Inferior parietal cortex (tissue), 1 donor: Measurements from ENCODE around the gene GP1BB.
"Not testable (repeated sequence)": the region's sequence is repeated elsewhere in the genome, so short reads cannot be mapped to it uniquely, and the experiment has no call there.

ENCODE experiments used
- DNase-seq: peaks from one replicate; pipeline ENCODE4 v3.0.0-alpha.2; 2016; ENCODE audit errors: extremely low spot score

The GP1BB gene

DNA sequence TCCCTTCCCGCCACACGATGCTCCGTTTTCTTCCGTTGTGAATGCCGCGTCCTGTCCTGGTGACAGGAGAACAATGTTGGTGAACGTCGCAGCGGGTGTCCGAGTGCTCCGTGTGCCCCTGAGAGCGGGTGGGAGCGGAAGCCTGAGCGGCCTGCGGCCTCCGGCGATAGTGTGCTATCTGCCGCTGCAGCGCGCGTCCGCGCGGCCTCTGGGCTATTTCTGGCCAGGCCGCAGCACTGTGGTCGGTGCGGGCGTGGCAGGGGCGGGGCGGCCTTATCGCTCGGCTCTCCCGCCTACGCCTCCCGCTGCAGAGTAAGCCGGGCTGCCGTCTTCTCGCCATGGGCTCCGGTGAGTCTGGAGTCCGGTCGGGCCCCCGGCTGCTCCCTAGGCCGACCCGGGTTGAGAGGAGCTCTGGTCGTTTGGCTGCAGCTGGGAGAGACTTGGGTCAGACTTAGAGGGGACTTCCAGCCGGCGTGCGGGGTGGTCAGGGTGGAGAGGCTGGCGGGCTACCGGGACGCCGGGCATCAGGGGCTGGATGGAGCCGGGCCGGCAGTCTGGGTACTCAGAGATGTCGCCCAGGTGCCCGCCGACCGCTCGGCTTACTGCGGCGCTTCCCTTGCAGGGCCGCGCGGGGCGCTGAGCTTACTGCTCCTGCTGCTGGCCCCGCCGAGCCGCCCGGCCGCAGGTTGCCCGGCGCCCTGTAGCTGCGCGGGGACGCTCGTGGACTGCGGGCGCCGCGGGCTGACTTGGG lies at the start of gene GP1BB:
Gene GP1BB, plus strand, starts transcription at position 308 of the 751 bp plus-strand sequence. Its CDS starts 31 bp downstream, at position 339.
- DNase-seq: peak; percentile 74

DNA sequence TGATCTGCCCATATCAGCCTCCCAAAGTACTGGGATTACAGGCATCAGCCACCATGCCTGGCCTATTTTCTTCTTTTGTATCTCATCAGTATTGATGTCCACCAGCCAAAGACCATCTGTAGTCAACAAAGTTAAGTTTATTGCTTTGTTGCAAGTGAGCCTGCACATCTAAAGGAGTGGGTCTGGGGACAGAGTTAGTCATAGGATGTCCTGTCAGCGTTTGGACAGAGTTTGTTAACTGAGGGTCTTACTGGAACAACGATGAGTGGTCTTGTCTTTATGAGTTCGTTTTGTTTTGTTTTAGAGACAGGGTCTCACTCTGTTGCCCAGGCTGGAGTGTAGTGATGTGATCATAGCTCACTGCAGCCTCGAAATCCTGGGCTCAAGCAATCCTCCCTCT lies 49.7 kb upstream of the GP1BB start:
- no peak for DNase-seq

DNA sequence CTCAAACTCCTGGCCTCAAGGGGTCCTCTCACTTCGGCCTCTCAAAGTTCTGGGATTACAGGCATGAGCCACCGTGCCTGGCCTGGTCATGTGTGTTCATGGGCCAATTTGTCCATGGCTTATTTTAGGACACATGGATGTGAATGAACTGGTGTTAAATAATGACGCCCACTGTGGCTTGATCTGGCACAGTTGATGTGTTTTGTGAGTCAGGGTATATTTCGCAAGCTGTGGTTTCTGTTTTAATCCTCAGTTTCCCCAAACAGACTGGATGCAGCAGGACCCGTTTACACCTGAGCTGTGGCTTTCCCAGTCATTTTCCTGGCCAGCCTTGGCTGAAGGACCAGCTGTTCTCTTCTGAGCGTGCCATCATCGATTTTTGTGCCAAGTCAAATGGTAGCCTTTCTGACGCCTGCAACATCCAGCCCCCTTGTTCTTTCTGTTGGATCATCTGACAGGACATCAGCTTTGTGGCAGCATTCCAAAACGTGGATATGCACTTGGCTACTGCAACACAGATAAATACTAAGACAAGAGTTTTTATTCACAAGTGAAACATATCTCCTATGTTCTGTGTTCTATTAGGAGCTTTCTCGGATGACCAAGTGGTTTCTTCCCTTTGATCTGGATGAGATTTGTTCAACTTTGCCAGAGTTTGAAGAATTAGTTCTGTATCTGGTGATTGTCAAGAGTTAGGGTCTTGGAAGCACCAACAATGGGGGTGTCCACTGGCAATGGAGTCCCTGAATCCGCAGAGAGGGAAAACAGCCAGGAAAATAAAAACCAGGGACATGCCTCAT lies 49.0 kb upstream of the GP1BB start:
- DNase-seq: no peak

DNA sequence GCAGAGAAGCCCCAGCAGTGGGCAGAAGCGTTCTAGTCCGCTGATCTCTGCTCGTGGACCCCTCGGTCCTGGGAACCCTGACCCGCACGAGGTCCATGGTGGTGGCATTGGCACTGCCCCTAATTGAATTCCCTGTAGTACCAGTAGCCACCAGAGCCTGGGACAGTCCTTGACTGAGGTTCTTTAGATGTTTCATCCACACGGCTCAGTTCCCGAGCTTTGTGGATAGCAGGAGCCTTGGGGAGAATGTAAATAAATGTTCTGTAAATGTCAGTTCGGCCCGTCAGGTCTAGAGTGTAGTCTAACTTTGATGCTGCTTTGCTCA lies 48.4 kb upstream of the GP1BB start:
- DNase-seq: no peak

DNA sequence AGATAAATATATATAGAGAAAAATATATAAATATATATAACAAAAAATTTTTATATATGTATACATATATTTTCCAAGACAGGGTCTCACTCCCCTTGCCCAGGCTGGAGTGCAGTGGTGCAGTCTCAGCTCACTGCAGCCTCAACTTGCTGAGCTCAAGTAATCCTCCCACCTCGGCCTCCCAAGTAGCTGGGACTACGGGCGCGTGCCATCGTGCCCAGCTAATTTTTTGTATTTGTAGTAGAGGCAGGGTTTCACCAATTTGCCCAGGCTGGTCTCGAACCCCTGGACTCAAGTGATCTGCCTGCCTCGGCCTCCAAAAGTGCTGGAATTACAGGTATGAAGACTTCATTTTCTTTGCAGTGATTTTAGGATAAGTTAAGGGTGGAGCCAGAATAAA lies 47.9 kb upstream of the GP1BB start:
- DNase-seq: no peak

DNA sequence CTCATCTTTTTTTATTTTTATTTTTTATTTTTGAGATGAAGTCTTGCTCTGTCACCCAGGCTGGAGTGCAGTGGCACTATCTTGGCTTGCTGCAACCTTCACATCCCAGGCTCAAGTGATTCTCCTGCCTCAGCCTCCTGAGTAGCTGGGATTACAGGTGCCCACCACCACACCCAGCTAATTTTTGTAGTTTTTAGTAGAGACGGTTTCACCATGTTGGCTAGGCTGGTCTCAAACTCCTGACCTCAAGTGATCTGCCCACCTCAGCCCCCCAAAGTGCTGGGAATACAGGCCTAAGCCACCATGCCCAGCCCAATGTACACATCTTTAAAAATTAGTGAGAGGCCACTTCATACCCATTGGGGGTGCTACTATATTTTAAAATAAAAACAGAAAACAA lies 46.9 kb upstream of the GP1BB start:
- DNase-seq: not testable (repeated sequence)

DNA sequence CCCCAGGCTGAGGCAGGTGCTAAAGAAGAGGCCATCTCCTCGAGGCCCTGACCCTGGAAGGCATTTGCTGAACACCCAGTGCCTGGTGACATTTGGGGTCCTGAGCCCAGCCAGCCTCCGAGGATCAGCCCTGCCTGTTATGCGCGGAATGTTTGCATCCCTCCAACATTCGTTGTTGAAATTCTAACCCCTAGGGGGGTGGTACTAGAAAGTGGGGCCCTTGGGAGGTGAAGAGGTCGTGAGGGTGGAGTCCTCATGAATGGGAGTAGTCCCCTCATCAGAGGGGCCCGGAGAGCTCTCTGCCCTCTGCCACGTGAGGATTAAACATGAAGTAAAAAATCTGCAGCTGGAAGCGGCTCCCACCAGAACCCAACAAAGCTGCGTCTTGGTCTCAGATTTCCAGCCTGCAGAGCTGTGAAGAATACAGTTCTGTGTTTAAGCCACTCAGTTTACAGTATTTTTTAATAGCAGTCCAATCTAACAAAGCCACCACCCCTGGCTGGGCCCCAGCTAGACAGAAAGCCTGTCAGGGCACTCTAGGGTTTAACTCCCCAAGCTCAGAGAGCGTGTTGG lies 44.3 kb upstream of the GP1BB start:
- no peak for DNase-seq

DNA sequence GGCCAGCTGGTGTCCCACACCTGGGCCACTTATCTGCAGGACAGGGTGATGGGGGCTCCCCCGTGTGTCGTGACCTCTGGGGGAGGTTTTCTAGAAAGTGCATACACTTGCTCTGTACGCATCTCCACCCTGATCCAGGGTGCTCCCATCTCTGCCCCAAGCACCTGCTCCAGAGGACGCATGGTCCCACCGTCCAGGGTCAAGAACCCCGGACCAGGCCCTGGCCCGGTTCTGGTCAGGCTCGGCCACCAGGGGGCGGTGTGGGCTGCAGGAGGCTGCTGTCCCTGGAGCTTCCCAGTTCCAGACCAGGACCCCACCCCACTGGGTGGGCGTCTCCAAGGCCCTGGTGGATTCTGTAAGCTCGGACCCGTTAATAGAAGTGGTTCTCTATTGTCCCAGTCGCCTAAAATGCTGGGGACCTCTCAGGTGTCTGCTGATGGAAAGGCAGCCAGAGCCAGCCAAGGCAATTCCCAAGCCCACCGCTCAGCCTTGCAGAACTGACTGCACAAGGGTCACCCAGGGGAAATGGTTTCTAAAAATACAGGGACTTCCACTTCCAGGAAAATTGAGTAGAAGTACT lies 43.7 kb upstream of the GP1BB start:
- DNase-seq: no peak

DNA sequence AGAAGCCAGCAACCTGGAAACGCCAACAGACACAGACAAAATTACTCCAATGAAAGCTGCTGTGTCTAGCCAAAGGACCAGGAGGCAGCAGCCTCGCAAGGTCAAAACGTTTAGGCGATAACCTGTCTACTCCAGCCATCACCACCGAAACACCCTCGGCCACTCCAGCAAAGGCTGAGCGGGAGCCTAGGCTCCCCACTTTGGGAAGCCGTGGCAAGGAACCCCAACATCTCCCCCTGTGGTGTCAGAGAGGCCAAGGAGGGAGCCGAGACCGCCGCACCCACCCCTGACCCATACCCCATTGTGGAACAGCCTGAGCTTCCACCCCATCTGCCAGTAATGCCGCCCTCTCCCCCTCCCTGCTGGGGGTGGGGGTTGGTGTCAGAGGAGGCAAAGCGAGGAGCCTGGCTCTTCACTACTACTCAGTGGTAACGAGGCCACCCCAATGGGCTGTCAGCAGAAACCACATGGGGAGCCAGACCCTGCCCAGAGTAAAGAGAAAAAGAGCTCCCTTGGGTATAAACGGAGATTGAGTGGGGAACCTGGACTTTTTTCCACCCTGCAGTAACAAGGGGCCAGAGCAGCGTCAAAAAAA lies 43.0 kb upstream of the GP1BB start:
- DNase-seq: no peak

DNA sequence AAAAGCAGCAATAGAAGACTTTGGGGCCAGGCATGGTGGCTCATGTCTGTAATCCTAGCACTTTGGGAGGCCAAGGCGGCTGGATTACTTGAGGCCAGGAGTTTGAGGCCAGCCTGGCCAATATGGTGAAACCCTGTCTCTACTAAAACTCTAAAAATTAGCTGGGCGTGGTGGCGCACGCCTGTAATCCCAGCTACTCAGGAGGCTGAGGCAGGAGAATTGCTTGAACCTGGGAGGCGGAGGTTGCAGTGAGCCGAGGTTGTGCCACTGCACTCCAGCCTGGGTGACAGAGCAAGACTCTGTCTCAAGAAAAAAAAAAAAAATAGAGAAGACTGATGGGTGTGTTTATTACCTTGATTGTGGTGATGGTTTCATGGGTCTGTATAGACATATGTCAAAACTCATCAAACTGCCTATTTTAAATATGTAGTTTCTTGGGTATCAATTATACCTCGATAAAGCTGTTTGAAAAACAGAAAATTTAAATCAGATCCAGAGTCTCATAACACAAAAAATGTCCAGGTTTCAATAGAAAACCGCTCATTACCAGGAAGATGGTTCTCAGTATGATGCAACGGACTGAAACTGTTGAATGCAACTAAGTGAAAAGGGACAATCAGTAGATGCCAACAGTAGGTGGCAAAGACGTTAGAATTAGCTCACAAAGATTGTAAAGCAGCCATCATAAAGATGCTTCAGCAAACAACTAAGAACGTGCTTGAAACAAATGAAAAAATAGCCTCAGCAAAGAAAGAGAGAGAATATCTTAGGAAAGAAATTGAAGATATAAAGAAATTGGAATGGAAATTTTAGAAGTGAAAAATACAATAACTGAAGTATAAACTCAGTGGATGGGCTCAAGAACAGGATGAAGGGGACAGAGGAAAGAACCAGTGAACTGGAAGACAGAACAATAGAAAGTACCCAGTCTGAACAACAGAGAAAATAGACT lies 42.2 kb upstream of the GP1BB start:
- DNase-seq: no peak

DNA sequence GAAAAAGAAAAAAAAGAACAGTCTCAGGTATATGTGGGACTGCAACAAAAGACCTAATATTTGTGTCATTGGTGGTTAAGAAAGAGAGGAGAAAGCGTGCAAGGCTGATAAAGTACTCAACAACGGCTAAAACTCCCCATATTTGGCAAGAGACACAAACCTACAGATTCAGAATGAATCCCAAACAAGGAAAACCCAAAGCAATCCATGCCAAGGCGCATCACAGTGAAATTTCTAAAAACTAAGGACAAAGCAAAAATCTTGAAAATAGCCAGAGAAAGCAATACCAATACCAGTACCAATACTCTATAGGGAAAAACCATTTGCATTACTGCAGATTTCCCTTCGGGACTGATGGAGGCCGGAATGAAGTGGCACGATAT lies 41.5 kb upstream of the GP1BB start:
- no peak for DNase-seq

DNA sequence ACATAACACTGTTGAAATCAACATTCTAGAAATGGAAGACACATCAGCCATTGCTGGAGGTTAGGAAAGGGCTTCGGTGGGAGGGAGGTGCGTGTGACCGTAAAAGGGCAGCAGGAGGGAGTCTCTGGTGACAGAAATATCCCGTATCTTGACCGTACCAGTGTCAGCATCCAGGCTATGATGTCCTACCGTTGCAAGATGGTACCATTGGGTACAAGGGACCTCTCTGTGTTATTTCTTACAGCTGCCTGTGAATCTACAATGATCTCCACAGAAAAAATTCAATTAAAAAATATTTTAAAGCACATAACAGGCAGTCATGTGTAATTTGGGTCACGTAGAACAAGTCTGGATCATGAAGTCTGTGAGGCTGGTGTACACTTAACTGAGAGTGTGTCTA lies 36.4 kb upstream of the GP1BB start:
- no peak for DNase-seq

DNA sequence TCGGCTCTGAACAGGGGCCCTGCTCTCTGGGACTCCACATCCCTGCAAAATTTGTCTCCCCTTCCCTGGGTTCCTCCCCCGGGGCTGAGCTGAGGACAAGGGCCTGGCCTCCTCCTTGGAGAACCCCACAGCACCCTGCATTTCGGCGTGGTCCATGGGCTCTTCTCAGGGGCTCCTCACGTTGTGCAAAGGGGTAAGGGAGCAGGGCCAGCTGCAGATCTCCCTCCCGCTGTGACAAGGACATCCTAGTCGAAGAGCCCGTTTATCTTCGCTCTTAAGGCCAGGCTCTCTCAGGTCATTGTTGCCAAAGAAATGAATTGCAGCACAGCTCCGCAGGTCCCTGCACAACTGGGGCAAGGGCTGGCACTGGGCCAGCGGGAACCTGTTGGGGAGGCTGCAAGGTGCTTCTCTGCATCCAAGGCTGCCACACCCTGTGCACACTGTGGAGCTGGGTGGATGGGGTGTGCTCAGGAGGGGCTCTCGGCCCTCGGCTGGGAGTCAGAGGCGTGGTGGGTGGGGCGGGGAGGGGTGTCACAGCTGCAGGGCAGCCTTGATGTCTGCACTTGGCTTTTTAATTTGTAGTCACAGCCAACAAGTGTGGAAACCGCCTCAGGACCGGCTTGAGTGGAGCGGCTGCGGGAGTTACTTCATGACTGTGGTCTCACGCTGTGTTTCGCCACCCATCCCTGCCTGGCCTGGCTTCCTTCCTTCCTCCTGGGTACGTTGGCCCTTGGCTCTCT lies 35.6 kb upstream of the GP1BB start:
- DNase-seq: no peak

DNA sequence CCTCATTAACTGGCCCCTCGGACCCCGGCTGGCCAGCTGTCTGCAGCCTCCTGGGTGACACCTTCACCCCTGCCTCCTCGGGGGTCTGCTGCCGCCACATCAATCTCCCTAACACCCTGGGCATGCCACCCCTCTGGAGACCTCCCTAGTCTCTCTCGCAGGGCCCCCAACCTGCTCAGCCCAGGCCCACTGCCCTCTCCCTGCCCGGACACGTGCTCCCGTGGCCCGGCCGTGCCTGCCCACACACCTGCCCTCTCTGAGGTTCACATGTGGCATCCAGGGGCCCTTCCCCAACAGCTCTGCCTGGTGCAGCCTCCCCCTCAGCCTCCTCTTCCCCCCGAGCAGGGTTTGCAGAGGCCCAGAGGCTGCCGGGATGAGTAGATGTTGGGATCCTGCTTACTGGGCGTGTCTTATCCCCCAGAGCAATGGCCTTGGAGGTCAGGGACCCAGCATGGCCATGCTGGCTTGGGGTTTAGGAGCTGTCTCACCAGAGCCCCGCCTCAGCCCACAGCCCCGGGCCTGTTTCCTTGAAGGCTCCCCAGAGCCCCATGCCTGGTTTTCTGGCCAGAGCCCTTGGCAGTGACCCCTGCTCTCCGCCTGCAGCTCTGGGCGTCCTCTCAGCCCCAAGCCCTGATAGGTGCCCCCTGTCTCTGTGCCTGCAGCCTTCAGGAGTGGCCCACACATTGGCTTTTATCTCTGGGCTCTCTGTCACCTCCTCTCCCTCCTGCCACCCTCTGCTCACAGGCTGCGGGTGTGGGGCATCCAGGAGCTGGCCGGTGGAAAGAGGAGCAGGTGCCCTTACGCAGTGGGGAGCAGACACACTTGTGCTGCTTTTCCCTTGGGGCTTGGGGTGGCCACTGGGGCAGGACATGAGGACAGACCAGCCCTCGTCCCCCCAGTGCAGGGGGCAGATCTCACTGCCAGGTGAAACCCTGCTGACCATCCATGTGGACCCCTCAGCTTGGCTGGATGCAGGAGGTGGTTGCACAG lies 34.7 kb upstream of the GP1BB start:
- no peak for DNase-seq

DNA sequence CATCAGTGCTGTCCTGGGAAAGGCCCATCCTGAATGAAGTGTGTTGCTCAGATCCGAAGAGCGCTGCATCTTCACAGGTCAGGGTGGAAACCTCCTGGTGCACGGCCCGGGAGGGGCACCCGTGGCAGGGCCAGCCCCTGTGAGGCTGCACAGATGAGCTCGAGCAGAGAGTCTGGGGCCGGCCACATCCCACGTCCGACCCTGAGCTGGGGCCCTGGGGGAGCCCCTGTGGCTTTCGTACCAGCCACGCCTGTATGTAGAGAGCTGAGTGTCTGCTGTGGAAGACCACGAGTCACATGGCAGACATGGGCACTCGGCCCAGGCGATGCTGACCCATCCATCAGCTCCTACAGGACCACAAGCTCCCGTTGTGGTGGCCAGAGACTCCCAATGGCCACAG lies 33.9 kb upstream of the GP1BB start:
- DNase-seq: no peak

DNA sequence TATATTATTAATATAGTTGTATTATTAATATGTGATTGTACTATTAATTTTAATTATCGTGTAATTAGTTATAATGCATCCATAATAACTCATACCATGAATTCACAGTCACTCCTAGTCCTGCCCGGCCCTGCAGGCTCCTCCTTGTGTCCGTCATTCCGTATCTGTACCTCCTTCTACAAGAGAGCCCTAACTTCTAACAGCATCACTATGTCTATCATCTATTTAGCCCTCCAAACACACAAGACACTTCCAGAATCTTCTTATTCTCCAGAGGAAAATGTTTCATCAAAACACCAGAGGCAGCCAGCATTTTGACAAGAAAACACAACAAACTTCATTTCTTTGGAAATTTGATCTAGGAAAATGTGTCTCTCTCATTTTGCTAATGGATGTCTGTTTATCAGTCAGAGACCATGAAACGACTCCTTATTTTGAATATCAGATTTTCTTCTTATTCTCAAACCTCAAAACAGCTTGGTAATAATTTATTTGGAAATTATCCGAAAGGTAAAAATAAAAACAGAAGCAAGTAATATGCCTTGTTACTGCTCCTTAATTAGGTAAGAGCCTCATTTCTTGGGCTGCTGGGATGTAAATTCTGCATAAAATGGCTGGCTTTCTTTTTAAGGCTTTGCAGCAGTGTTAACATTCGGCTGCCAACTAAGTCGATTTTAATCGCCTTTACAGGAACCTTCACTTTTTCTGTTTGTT lies 32.2 kb upstream of the GP1BB start:
- DNase-seq: no peak

DNA sequence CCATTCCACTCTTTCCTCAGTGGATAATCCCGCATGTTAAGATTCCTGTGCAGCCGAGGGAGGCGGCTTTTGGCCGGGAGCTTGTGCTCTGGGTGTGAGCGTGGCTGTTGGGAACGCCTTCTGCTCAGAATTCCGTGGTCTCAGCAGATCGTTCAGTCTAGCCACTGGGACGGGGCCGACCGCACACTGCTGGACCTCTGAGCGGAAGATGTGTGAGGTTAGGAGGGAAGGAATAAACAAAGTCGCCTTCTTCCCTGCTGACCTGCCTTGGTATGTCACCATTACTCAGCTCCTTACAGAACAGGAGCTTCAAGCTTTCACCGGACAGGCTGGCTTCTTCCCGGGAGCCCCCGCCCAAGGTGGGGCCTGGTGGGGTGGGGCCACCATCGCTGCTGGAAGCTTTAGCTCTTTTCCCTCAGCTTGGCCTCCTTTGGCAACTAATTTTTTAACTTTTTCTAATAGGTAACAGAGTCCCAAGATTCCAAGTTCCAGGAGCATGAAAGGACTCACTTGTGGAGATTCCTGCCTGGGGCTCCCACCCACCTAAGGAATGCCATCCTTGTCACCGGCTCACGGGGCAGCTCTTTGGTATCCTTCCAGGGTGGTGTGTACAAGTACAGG lies 31.5 kb upstream of the GP1BB start:
- DNase-seq: peak; percentile 44

DNA sequence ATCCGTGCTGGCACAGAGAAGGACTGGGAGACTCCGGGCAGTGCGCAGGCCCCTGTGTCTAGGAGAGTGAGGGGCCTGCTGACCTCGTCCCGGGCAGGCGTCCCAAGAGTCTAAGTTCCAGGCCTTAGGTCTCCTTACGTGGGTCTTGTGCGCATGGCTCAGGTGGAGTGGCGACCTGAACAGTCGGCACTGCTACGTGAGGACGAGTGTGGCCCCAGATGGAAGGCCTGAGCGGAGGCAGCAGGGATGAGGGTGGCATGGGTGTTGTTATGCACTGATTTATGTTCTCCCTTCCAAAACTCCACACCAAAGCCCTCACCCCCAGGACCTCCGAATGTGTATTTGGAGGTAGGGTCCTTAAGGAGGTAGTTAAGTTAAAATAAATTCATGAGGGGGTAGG lies 29.8 kb upstream of the GP1BB start:
- no peak for DNase-seq
